Measurements from ENCODE around the gene NGDN.

Gene NGDN

DNA sequence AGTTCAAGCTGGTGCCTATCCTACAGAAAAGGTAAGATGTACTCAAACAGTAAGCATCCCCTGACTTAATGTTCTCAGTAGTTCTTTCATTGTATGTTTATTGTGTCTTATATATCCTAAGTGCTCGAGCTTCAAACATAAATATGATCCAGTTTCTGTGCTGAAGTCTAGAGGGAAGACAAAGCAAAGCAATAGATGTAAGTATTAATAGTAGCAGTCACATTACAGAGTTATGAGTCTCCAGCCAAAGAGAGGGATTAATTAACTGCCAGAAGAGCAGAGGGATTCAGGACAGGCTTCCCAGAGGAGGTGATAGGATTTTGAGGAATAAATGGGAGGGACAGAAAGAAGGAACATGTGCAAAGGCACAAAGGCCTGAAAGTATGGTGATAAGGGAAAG, 1.4 kb downstream of the NGDN start:
- no peak for DNase-seq (ENCODE audit: low read depth in 3 of 3)

GRCh38 chr14:23478109-23478759, 8.7 kb downstream of the NGDN start:
- DNase-seq (ENCODE audit: low read depth in 3 of 3): peak; percentile 25 to 54 (median 47)

GRCh38 chr14:23481362-23481970, 12.0 kb downstream of the NGDN start:
- no peak for DNase-seq (ENCODE audit: low read depth in 3 of 3)

DNA sequence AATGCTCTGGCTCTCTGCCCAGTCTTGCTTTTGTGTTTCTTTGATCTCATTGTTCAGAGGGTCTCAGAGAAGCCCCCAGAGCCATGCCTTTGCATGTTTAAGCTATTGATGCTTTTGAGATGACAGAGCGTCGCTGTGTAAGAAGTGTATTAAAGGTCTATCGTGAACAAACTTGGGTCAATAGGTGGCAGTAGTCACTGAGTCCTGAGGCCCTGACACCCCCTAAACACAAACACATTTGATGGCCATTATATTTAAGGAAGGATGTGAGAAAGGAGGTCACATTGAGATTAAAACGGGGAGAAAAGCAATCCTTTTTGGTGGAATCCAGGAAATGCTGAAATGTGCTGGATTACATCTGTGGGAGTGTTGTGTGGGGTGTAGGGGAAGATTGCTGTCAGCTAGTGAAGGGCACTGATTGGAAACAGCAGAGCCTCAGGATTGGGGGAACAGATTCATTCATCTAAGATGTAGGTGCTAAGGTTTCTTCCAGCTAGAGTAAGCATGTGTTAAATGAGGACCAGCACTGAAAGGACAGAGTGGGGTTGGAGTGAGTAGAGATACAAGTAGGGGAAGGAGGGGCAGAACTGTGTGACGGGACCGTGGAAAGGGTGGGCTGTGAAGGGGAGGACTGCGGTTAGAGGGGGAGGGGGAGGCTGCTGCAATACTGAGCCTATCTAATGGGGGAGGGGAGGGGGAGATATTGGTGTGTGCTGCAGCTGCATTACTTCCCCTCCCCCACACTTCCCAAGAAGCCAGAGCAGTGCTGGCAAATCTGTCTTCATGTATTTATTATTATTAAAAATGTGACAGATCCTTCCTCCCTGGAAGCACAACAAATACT, 12.7 kb downstream of the NGDN start:
- DNase-seq (ENCODE audit: low read depth in 3 of 3): no peak

DNA sequence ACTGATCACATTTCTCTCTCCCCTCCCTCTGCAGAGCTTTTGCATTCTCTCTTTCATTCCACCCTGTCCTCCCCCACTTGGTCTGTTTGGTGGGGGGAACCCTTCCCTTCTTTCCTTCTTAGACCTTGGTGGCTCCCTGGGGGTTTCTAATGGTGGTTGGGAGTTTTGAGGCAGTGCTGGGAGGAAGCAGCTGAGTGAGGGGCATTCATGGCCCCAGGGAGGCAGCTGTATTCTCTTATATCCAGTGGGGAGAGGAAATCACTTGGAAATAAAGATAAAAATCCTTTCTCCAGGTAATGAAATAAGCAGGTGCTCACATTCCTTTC, 13.3 kb downstream of the NGDN start:
- DNase-seq (ENCODE audit: low read depth in 3 of 3): no peak

DNA sequence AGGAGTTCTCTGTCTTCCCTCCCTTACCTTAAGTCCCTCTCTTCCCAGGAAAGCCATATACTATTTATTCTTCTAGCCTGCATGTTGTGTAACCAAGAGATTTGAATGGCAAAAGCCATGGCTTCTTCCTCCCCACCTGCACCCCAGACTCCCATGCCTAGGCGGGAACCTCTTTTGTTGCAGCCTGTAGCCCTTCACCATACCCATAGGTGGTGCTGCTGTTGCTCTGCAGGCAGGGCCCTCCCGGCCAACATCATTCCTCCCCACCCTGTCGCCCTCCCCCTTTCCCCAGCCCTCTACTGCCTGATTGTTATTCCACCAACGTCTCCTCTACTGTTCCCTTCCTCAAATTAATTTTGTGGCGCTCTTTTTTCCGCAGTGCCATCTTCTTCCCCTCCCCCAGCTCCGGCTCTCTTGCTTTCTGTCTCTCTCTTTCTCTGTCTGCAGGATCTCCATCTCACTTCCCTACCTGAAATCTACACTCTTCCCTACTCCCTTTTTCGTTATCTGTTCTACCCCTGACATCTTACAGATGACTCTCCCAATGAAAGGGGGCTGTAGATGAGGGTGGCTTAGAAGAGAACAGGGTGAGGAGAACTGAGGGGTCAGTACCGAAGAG, 13.8 kb downstream of the NGDN start:
- no peak for DNase-seq (ENCODE audit: low read depth in 3 of 3)

DNA sequence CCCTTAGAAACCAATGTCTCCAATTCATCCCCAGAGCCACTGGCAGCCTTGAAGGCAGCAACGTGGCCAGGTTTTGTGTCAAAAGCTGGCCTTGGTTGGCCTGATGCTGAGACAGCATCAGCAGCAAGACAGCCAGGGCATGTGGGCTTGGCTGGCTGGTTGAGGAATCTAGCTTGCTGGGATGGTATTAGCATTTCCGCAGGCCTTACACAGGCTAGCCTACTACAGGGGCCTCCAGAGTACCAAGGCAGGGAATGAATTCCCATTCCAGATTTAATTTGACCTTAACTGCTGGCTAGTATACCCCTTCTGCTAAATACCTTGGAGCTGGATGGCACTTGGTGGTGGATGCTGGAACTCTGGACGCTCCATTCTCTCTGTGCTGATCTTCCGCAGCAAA, 15.8 kb downstream of the NGDN start:
- DNase-seq (ENCODE audit: low read depth in 3 of 3): no peak

- no peak for DNase-seq (ENCODE audit: low read depth in 3 of 3)
Observed at GRCh38 chr14:23486036-23486435, 16.5 kb downstream of the NGDN start.

- DNase-seq (ENCODE audit: low read depth in 3 of 3): no peak
Observed at GRCh38 chr14:23487216-23487615, 17.7 kb downstream of the NGDN start.

DNA sequence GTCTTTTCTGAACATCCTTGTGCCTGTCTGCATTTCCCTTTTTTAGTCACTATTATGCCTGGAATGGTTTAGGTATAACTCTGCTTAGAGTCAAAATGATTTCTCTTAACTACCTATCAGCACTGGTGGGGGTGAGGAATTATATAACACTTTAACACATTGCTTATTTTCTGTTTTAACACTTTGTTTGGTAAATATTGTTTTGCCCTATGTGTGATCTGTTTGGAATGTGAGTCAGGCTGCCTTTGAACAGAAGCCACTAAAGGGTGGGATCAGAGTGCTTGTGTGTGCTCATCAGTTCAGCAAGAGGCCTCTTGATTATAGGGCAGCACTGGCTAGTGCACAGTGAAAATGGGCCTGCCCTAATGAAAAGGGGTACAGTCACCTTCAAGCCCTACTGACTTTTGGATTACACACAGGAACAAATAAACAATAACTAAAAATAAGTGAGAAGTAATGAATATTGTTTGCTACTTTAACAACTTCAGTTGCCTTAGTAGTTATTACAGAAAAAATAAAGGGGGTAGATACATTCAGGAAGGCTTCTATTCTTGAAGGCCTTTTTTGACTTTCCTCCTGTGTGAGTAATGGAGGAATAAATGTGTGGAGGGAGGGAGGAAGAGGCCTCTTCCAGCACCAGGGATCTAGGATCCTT, 23.2 kb downstream of the NGDN start:
- DNase-seq (ENCODE audit: low read depth in 3 of 3): no peak

DNA sequence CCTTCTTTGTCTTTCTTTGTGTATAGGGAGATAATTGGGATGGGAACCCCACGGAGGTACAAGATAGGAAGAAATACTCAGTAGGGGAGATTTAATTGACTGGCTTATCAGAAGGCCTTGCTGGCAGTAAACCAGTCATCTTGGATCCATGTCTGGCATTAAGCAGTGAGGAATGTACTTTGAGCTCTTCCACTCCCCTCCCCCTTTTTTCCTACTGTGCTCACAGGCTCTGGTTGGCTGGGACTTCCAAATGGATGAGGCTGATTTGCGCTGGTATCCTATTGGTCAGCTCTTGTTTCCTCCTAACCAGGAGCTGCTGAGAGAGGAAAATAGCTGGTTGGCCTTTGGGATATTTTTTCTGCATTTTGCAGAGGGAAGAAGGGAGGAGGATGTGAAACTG, 24.7 kb downstream of the NGDN start:
- no peak for DNase-seq (ENCODE audit: low read depth in 3 of 3)

DNA sequence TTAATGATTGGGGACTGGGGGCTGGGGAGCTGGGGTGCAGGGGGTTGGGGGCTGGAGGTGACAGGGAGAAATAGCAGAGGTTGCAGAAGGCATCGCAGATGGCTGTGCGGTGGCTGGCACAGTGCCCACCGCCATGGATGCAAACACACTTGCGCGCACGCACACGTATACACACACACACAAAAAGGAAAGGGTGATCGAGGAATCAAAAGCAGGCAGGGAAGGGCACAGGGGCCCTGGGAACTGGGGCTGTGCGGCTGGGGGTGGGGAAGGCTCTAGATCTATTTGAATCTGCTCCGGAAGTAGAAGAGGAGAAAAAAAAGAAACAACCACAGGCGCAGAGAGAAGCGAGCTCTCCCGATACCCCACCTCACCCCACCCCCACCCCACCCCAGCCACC, 42.7 kb downstream of the NGDN start:
- peak in 1 of 3 experiments; percentile 6 for DNase-seq (ENCODE audit: low read depth in 3 of 3)

DNA sequence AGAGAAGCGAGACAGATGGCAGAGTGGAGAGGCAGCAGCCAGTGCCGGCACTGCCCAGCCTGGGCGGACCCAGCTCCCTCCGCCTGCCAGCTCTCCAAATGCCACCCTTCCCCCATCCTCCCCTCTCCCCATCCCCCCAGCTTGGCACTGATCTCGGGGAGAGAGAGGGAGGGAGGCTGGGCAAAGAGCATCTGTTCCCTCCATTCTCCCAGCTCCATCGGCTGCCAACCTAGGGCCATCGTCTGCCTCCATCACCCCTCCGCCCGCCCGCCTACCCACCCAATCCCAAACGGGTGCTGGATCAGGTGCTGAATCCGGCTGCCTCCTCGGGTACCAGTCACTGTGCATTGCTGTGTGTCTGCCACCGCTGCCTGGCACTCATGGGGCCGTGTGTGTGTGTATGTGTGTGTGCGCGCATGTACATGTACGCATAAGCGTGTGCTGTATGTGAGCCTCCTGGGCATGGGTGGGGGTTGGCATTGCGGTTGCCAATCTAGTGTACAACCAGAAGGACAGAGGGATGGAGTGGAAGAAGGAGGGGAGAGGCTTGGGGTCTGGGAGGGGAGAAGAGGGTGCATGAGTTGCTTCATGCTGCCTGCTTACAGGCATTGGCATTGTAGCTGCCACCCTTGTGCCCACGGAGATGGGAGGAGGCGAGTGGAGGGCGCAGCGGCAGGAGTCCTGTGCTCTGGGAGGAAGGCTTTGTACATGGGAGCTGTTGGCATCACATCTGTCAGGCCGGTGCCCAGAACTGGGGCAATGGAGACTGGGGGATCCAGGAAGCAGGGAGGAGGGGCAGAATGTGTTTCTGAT, 43.7 kb downstream of the NGDN start:
- no peak for DNase-seq (ENCODE audit: low read depth in 3 of 3)

DNA sequence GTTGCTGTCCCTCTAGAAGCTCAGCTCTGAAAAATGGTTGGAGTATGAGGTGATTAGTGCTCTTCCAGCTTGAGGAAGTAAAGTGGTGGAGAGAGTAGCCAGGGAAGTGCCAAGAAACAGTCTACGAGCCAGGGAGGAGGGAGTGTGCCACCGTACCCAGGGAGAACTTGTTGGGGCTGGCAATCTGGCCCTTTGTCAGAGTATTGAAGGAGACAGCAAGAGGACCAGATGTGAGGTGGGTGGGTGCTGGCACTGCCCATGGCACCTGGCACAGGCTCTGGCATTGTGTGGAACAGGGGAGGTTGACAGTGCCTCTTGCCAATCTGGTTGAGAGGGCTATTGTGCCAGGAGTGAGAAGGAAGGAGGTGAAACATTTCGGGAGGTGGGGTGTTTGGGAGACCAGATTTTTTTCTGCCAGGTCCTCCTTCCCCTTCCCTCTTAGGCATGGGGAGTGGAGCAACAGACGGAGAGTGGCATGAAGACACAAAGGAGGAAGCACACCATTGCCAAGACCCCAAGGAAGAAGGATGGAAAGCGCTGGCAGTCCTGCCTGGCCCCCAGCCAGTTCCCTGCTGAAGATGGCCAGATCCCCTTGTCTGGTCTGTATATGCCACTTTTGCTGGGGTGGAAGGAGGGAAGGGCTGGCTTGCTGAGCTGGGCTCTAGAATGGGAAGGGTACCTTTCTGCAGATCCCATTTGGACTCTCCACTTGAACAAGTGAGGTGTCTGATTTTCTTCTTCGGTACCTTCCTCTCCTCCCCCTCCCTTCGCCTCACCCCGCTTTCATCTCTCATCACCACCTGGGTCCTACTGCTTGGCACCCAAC, 44.5 kb downstream of the NGDN start:
- no peak for DNase-seq (ENCODE audit: low read depth in 3 of 3)

GRCh38 chr14:23514644-23514957, 45.1 kb downstream of the NGDN start:
- no peak for DNase-seq (ENCODE audit: low read depth in 3 of 3)

DNA sequence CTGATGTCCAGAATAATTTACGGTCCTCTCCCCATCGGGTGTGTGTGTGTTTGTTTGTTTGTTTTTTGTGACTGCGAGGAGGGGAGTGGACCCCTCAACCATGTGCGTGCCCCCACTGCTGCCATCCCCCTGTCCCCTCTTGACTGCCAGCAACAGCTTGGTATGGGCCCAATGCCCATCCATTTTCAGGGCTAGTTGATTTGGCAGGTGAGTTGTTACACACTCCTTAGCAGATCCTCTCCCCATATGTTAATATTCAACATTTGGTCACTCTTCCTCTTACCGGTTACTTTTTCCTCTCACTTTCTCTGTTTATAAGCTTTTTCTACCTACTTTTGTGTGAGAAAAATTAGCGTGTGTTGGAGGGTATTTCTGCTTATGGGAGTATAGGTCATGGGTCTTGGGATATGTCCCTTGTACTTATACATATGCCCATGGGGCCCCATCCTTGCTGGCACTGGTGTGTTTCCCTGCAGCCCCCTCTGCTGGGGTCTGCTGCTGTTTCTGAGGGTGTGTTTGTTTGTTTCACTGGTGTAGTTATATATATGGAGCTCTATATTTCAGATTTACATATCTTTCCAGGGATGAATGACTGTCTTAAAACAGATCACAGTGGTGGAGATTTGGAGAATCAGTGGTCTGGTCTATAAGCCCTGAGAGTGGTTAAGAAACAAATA, 48.3 kb downstream of the NGDN start:
- DNase-seq (ENCODE audit: low read depth in 3 of 3): no peak

DNA sequence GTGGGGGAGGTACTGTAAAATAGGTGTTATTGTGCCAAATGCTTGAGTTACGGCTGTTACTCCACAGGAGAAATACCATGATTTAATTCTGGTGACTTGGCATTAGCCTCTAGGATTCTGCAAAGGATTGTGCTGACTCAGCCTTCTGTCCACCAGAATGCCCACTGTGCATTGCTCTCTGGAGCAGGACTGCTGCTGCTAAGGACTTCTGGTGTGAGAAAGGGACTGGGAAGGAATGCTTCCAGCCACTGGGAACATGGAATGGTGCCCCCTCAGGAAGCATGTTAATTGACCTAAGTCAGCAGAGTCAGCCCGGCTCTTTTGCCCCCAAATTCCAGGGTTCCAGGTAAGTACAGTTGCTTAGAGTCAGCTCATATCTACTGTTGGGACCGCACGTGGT, 49.2 kb downstream of the NGDN start:
- no peak for DNase-seq (ENCODE audit: low read depth in 3 of 3)

GRCh38 chr14:23520899-23521533, 51.5 kb downstream of the NGDN start:
- no peak for DNase-seq (ENCODE audit: low read depth in 3 of 3)

DNA sequence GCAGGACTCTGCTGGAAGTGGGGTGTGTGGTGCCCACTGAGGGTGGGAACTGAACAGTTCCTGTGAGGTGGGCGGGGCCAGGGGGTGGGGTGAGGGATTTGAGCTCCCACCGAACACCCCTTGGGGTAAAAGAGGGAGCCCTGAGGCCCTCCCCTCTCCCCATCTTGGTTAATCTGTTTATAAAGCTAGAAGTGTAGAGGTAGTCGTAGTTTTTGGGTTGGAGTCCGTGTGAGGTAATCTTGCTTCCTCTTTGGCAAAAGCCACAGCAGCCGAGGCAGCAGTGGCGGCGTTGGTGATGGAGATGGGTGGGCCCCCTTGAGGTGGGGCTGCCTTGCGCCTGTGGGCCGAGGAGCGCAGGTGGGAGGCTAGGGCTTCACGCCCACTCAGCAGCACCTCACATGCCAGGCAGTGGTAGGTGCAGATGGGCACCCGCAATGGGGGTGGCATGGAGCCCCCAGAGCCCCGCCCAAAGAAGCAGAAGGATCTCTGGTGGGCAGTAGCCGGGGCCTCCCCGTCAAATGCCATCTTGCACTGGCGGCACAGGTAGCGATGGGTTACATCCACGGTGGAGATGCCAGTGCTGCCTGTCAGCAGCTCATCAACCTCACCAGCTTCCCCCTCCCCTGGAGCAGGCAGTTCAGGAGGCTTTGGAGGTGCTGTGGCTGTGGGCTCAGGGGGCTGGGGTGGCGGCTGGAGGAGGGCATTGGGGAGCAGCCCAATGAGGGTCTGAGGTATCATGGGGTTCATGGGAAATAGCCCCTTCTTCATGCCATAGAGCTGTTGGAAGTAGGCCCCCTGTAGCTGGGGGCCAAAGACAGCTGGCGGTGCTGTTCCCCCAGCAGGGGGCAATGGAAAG, 52.5 kb downstream of the NGDN start:
- no peak for DNase-seq (ENCODE audit: low read depth in 3 of 3)

Measured in stimulated activated CD4-positive, alpha-beta T cell treated with anti-CD3 and anti-CD28 coated beads, TNF-alpha, amount 100 ng/mL, for 24 hours (primary cell).